EL (cell line): Measurements from ENCODE around the gene SCLT1.

Experiments
- DNase-seq: peaks from one replicate; pipeline ENCODE4 v3.0.0-alpha.2; 2016

The SCLT1 gene

GRCh38 chr4:128955751-128956150 lies 137.6 kb downstream of the SCLT1 start:
- no peak for DNase-seq

DNA sequence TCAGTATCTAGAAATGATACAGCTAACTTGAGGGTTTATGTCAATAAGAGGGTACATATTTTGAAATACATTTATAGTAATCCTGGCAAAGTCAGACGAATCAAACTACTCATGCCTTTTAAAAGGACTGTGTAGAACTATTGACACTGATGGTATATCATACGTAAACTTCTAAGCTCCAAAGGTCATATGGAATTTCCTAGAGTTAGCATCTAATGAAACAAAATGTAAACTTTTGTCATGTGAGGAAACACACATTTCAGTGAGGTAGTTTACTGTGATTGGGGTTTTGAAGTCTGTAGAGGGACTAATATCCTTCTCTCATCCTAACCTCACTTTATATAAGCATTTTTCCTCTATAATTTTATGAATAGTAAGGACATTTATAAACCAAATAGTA lies 138.4 kb downstream of the SCLT1 start:
- DNase-seq, result no peak

GRCh38 chr4:128951316-128951715 lies 142.0 kb downstream of the SCLT1 start:
- DNase-seq, result no peak

GRCh38 chr4:128950796-128951195 lies 142.5 kb downstream of the SCLT1 start:
- no peak for DNase-seq

DNA sequence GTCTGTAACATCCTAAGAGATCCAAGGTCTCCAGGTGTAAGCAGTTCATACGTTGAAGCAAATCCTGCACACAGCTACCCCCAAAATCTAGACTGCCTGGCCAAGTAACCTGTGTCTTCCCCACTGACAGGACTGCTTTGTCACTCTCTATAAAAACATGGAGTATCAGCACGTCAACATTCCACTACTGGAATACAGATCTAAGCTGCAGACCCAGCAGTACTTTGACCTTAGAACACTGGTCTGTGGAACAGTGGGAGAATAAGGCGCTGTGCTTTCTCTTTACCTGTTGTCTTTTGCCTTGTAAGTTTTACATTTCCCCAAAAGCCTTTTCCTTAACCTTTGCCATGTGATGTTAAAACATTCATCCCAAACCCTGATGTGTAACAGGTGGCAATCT lies 146.4 kb downstream of the SCLT1 start:
- DNase-seq, result no peak

DNA sequence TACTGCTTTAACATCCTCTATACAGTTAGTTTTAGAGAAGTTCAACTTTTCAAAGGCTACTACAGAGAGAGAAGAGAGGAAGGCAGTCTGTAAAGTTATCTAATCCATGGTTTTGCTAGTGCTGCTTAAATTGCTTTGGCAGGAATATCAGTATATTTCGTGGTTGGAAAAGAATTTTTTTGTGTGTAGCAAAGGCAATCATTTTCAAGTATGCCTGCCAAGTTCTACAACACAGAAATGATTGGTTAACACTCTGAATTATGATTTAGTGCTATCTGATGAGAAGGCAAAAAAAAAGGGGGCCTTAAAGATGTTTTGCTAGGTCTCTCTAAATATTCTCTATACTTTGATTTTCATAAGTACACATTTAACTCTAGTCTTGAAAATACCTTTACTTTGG lies 150.7 kb downstream of the SCLT1 start:
- DNase-seq, result no peak

GRCh38 chr4:128940971-128941370 lies 152.4 kb downstream of the SCLT1 start:
- no peak for DNase-seq

DNA sequence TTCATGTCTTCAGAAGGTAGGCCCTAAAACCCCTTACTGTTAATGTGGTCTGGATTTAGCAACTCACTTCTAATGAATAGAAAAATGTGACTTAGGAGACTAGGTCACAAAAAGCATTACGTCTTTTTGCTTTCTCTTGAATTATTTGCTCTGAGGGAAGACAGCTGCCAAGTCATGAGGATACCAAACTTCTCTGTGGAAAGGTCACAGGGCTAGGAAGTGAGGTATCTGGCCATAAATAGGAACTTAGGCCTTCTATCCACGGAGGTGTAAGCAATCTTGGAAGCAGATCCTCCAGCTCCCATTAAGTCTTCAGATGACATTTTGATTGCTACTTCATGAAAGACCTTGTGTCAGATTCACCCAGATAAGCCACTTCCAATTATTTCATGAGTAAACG lies 163.3 kb downstream of the SCLT1 start:
- no peak for DNase-seq

- peak; percentile 6 for DNase-seq
Measured at GRCh38 chr4:128924951-128925350, 168.4 kb downstream of the SCLT1 start.

DNA sequence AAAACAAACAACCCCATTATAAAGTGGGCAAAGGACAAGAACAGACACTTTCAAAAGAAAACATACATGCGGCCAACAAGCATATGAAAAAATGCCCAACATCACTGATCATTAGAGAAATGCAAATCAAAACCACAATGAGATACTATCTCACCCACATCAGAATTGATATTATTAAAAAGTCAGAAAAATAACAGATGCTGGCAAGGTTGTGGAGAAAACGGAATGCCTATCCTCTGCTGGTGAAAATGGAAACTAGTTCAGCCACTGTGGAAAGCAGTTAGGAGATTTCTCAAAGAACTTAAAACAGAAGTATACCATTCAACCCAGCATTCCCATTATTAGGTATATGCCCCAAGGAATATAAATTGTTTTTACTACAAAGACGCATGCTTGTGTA lies 171.4 kb downstream of the SCLT1 start:
- DNase-seq, result no peak

GRCh38 chr4:128917781-128918180 lies 175.6 kb downstream of the SCLT1 start:
- no peak for DNase-seq

DNA sequence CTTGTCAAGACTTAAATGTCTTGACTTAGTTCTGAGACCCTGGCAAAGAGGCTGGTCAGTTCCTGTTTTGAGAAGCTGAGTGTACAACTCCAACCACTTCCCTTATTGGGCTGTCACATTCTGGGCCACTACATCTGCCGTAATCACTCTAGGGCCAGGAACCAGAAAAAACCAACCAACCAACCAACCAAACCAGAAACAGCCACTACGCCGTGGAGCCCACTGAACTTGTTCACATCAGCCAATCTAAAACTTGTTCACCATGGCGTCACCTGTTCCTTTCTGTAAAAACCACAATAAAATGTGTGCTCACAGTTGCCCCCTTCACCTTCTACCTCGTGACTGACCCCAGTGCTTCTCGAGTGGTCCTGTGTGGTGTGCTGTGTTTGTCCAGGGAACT lies 176.5 kb downstream of the SCLT1 start:
- no peak for DNase-seq

DNA sequence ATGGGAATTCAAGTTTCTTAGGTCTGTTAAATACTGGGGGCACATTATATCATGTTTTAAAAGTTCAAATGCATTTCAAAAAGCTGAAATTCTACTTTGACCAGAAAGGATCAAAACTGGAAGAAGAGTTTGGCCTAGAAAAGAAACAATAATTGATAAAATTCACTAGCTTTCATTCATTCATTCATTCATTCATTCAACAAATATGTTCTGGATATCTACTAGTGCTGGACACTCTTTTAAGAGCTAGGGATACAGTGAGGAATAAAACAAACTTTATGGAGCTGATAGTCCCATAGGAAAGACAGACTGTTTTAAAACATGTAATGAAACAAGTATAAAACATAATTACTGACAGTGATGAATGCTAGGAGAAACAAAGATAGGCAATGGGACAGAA lies 177.8 kb downstream of the SCLT1 start:
- DNase-seq, result no peak

GRCh38 chr4:128913228-128913627 lies 180.1 kb downstream of the SCLT1 start:
- DNase-seq, result no peak

- DNase-seq, result no peak
Measured at GRCh38 chr4:128908735-128909134, 184.6 kb downstream of the SCLT1 start.

DNA sequence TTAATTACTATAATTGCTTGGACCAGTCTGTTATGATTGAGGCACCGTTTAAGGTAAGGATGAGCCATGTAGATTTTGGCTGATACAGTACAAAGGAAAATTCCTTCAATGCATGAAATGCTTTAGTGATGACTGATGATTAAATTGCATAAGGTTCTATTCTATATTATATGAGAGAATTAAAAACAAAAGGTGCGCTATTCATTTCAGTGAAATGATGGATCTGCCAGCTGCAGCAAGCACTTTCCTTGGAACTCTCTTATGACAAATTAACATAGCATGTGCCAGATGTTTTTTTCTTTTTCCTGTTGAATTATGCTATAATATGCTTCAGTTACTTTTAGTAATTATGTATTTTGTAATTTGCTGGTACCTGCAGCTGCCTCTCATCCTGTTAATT lies 185.4 kb downstream of the SCLT1 start:
- no peak for DNase-seq

DNA sequence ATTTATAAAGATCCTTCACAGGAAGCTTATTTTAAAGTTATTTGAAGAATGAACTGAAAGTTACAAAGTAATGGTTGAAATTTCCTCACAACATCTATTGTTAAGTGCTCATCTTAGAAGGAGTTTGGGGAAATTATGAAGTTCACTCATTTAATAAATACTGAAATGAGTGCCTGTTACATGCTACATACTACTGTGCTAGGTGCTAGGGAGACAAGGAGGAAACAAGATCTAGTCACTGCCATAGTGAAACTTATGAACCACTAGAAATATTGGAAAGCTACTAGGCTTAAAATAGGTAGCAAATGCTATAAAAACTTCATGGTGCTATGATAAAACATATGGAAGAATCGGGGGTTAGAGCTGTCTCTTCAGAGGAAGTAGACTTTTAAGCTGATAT lies 186.8 kb downstream of the SCLT1 start:
- no peak for DNase-seq

DNA sequence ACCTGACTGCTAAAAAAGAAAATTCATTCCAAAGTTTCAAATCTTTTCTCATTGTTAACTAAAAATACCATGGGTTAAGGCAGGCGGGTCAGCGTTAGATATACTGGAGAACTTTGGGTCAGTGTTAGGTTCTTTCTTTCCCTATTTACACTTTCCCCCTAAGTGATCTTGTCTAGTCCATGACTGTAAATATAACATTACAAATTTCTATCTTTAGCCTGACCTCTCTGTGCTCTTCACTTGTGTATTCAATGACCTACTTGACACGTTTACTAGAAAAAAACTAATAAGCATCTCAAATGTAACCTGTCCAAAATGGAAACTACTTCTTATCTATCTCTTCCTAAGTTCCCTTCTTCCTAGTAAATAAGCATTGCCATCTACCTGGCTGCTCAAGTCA lies 188.5 kb downstream of the SCLT1 start:
- DNase-seq, result no peak

DNA sequence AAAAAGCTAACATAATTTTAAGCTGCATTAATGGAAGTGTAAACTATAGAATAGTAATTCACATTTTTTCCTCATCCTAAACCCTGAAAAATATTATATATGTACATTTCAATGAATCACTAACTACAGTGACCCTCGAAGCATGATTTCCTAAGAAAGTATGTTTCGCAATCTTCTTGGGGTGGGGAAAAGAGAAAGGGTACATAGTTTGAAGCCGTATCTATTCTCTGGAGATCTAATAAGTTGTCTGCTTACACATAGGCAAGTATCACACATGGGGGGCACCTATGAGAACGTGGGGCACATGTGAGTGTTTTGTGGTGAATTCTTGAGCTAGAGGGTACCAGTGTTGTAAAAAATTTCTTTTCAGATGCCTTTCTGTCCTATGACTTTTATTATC lies 212.7 kb downstream of the SCLT1 start:
- no peak for DNase-seq

- no peak for DNase-seq
Measured at GRCh38 chr4:128879971-128880370, 213.4 kb downstream of the SCLT1 start.

- no peak for DNase-seq
Measured at GRCh38 chr4:128879283-128879682, 214.1 kb downstream of the SCLT1 start.

DNA sequence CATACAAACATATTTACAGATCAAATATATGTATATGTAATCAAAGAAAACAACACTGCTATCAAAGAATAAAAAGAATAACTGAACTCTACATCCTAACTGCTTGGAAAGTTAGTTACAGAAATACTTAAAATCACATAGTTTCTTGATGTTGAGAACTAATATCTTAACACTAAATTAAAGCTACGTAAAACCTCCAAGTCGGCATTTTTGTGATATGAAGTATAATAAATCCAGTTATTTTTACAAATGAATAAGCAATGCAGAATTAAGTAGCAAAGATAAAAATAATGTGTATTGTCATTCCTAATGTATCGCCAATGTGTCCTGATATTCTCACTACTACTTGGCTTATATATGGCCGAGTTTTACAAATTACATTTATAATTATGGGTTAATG lies 215.4 kb downstream of the SCLT1 start:
- DNase-seq, result no peak

GRCh38 chr4:128876200-128876599 lies 217.1 kb downstream of the SCLT1 start:
- DNase-seq, result no peak

DNA sequence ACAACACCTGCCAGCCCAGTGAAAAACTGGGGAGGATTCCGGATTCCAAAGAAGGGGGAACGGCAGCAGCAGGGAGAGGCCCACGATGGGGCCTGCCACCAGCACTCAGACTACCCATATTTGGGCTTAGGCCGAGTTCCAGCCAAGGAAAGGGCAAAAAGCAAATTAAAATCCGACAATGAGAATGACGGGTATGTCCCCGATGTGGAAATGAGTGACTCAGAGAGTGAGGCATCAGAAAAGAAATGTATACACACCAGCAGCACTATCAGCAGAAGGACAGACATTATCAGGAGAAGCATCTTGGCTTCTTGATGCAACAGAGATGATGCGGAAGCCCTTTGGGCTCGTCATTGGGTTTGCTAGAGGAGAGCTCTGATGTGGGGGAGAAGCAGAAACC lies 221.4 kb downstream of the SCLT1 start:
- DNase-seq, result peak; percentile 97

DNA sequence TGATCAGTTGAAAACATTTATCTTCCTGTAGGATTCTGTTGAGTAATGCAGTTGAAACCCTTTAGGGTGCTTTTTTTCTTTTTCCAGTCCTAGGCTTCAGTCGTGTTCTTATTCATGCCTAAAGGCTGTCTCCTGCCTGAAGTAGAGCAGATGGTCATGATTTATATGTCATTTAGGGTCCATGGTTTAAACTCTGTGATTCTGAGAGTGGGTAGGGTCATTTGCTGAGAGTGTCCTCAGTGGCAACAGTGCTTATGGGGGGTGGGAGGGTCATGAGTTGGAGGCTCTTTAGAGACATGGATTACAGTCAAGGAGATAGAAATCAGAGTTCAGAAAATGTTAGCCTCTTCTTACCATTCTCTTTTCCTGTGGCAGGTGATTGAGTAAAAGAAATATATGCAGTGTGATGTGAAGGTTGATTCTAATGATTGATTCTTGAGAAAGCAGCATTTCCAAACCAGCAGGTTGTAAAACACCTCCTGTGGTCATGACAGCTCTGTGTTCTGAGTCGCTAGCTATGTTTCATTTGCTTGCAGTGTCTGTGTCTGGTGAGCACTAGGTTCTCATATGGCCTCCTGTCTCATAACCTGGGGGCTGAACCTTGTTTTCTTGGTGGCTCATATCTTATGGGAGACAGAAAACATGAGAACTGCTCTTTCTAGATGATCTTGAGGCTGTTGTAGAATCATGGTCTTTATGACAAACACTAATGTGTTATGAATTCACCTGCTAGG lies 223.4 kb downstream of the SCLT1 start:
- DNase-seq, result no peak

GRCh38 chr4:128868758-128869157 lies 224.6 kb downstream of the SCLT1 start:
- no peak for DNase-seq
